Skeletal muscle tissue (tissue), 4 donors: ENCODE results near the gene CAPN11. TPM values are rescaled to one million over a fixed set of nuclear protein-coding genes. Genes with fewer than 3 reads are reported as not detected.
A peak's percentile ranks its signal among the peaks of the same experiment; 100 is the strongest.

Source experiments
- H3K27ac ChIP-seq: one replicate; pipeline ENCODE4 v1.7.0; 2013; ENCODE audit warnings: mild to moderate bottlenecking, low read depth, low read length, inconsistent platforms
- H3K27me3 ChIP-seq, 3 donors: one replicate each; pipeline ENCODE4 v1.7.0; 2013; ENCODE audit warnings: low read length in 3 of 3; ENCODE audit not compliant: control insufficient read depth in 3 of 3, insufficient read depth in 3 of 3
- H3K36me3 ChIP-seq, 3 donors: one replicate each; pipeline ENCODE4 v1.7.0; 2013; ENCODE audit warnings: low read length in 3 of 3; ENCODE audit not compliant: control insufficient read depth in 3 of 3, insufficient read depth in 3 of 3
- H3K4me1 ChIP-seq, 3 donors: one replicate each; pipeline ENCODE4 v1.7.0; 2013; ENCODE audit warnings: low read length in 3 of 3, mild to moderate bottlenecking in 3 of 3; ENCODE audit not compliant: control insufficient read depth in 3 of 3, insufficient read depth in 3 of 3
- H3K4me3 ChIP-seq, 3 donors: one replicate each; pipeline ENCODE4 v1.7.0; 2013; ENCODE audit warnings: low read length in 3 of 3
- H3K9ac ChIP-seq, 3 donors: one replicate each; pipeline ENCODE4 v1.7.0; 2013; ENCODE audit warnings: low read length in 3 of 3, mild to moderate bottlenecking in 3 of 3, moderate library complexity in 2 of 3, low read depth in 1 of 3
- H3K9me3 ChIP-seq, 3 donors: one replicate each; pipeline ENCODE4 v1.7.0; 2013; ENCODE audit warnings: low read length in 3 of 3; ENCODE audit not compliant: control insufficient read depth in 3 of 3
- total RNA-seq: library from RNA; depleted of rRNA; stranded (reverse); fragments of >200 nt; gene quantifications from one replicate; pipeline ENCODE4 v1.2.3, GENCODE V29; 2014
- donor health status: Osteomylitis.

CAPN11 gene
- total RNA-seq, 1 donor from 2014 or later, result 0.52 TPM

- Histone ChIP-seq H3K9ac (peak overlapping the region in 1 of 3 donors; percentile 10), H3K36me3 (peaks cover 7 to 12% (median 8%) of the 10 kb centered on the region in 3 donors), H3K4me3 (no peak overlapping the region), H3K9me3 (no peaks in the 10 kb centered on the region), H3K27me3 (no peaks in the 10 kb centered on the region), H3K4me1 (peaks cover 31 to 50% (median 38%) of the 10 kb centered on the region in 3 donors), H3K27ac (no peak overlapping the region)
Measured at GRCh38 chr6:44129841-44130322, 28.7 kb upstream of the CAPN11 start.

GRCh38 chr6:44131892-44132291 is 26.7 kb upstream of the CAPN11 start:
- H3K9me3 ChIP-seq, result no peaks in the 10 kb centered on the region
- peaks cover 21 to 24% (median 21%) of the 10 kb centered on the region in 3 donors for H3K36me3 ChIP-seq
- no peak overlapping the region for H3K27ac ChIP-seq
- H3K4me3 ChIP-seq, result no peak overlapping the region
- H3K27me3 ChIP-seq, result no peaks in the 10 kb centered on the region
- H3K9ac ChIP-seq, result no peak overlapping the region
- H3K4me1 ChIP-seq, result peaks cover 24 to 32% (median 27%) of the 10 kb centered on the region in 3 donors

GRCh38 chr6:44132476-44132875 is 26.1 kb upstream of the CAPN11 start:
- H3K4me1 ChIP-seq, result peaks cover 24 to 32% (median 27%) of the 10 kb centered on the region in 3 donors
- H3K9me3 ChIP-seq, result no peaks in the 10 kb centered on the region
- H3K4me3 ChIP-seq, result no peak overlapping the region
- peak overlapping the region in 1 of 3 donors; percentile 45 for H3K9ac ChIP-seq
- peaks cover 26 to 30% (median 27%) of the 10 kb centered on the region in 3 donors for H3K36me3 ChIP-seq
- H3K27ac ChIP-seq, result no peak overlapping the region
- H3K27me3 ChIP-seq, result no peaks in the 10 kb centered on the region

- Histone ChIP-seq H3K4me1 (peaks cover 22 to 30% (median 26%) of the 10 kb centered on the region in 3 donors), H3K9ac (peak overlapping the region in 1 of 3 donors; percentile 69), H3K4me3 (peak overlapping the region in 1 of 3 donors; percentile 58), H3K27me3 (no peaks in the 10 kb centered on the region), H3K27ac (peak overlapping the region; percentile 1), H3K9me3 (no peaks in the 10 kb centered on the region), H3K36me3 (peaks cover 27 to 30% (median 28%) of the 10 kb centered on the region in 3 donors)
Measured at GRCh38 chr6:44133003-44133931, 25.4 kb upstream of the CAPN11 start.

- no peaks in the 10 kb centered on the region for H3K27me3 ChIP-seq
- H3K9ac ChIP-seq, result no peak overlapping the region
- no peak overlapping the region for H3K4me3 ChIP-seq
- no peak overlapping the region for H3K27ac ChIP-seq
- peaks cover 16 to 23% (median 20%) of the 10 kb centered on the region in 3 donors for H3K4me1 ChIP-seq
- H3K9me3 ChIP-seq, result no peaks in the 10 kb centered on the region
- H3K36me3 ChIP-seq, result peaks cover 32 to 34% (median 34%) of the 10 kb centered on the region in 3 donors
Measured at GRCh38 chr6:44133981-44134711, 24.5 kb upstream of the CAPN11 start.

GRCh38 chr6:44135173-44135758 is 23.4 kb upstream of the CAPN11 start:
- Histone ChIP-seq H3K36me3 (peaks cover 41 to 46% (median 41%) of the 10 kb centered on the region in 3 donors), H3K27ac (no peak overlapping the region), H3K9ac (peak overlapping the region in 1 of 3 donors; percentile 3), H3K4me1 (peaks cover 12 to 19% (median 18%) of the 10 kb centered on the region in 3 donors), H3K27me3 (no peaks in the 10 kb centered on the region), H3K4me3 (no peak overlapping the region), H3K9me3 (no peaks in the 10 kb centered on the region)

GRCh38 chr6:44135875-44136274 is 22.7 kb upstream of the CAPN11 start:
- peaks cover 47 to 52% (median 48%) of the 10 kb centered on the region in 3 donors for H3K36me3 ChIP-seq
- H3K9me3 ChIP-seq, result no peaks in the 10 kb centered on the region
- peaks cover 12 to 19% (median 18%) of the 10 kb centered on the region in 3 donors for H3K4me1 ChIP-seq

GRCh38 chr6:44138717-44139350 is 19.8 kb upstream of the CAPN11 start:
- H3K9me3 ChIP-seq, result no peaks in the 10 kb centered on the region
- no peaks in the 10 kb centered on the region for H3K27me3 ChIP-seq
- no peak overlapping the region for H3K27ac ChIP-seq
- peaks cover 0 to 2% (median 0%) of the 10 kb centered on the region in 3 donors for H3K4me1 ChIP-seq
- no peak overlapping the region for H3K4me3 ChIP-seq
- no peak overlapping the region for H3K9ac ChIP-seq
- peaks cover 61 to 75% (median 67%) of the 10 kb centered on the region in 3 donors for H3K36me3 ChIP-seq

More at GRCh38 chr6:44135875-44136274, 22.7 kb upstream of the CAPN11 start:
- H3K27me3 ChIP-seq, result no peaks in the 10 kb centered on the region
- H3K4me3 ChIP-seq, result no peak overlapping the region
- no peak overlapping the region for H3K27ac ChIP-seq
- H3K9ac ChIP-seq, result no peak overlapping the region

- no peaks in the 10 kb centered on the region for H3K4me1 ChIP-seq
- no peak overlapping the region for H3K4me3 ChIP-seq
- no peaks in the 10 kb centered on the region for H3K9me3 ChIP-seq
- no peak overlapping the region for H3K9ac ChIP-seq
- no peak overlapping the region for H3K27ac ChIP-seq
- H3K36me3 ChIP-seq, result peaks cover 64 to 78% (median 72%) of the 10 kb centered on the region in 3 donors
- H3K27me3 ChIP-seq, result no peaks in the 10 kb centered on the region
Measured at GRCh38 chr6:44139351-44139743, 19.3 kb upstream of the CAPN11 start.
